GM23248 (cell line): ENCODE data around the gene MCTP2.

Source experiments
- EZH2 ChIP-seq: fragments of 200-600 bp; sonication (generic); IDR thresholded peaks from 2 replicates; pipeline ENCODE4 v1.6.1; 2018; ENCODE audit warnings: antibody characterized with exemption, mild to moderate bottlenecking; ENCODE audit not compliant: insufficient read depth, poor library complexity, severe bottlenecking
- EZH2phosphoT487 ChIP-seq: fragments of 200-600 bp; sonication (generic); IDR thresholded peaks from 2 replicates; pipeline ENCODE4 v1.6.1; 2018; ENCODE audit warnings: antibody characterized with exemption, moderate library complexity, mild to moderate bottlenecking, low read depth; ENCODE audit not compliant: insufficient read depth

DNA sequence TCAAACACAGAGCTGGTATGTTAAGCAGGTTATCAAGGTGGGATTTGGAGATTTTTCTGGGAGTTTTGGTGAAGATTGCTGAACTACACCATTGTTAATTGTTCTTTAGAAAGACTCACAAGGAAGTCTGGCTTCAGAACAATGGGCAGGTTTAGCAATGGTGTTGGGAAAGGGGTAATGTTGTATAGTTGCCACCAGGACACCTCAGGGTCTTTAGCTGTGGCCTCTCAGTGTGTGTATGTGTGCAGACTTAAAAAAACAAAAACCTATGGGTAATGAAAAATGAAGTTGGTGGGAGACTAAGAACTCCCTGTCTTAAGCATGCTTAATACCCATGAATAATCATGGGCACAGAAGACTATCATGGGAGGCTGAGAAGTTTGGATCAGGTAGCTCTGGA lies 91.7 kb downstream of the MCTP2 start:
- TF ChIP-seq EZH2: no peak
- no peak for TF ChIP-seq EZH2phosphoT487
